Measurements from ENCODE around the gene TANC1.

GRCh38 chr2:159076241-159076640 lies 107.8 kb downstream of the TANC1 start:
- TF ChIP-seq TAF1 (IDR thresholded peaks at IDR 0.05; ENCODE audit: low read depth) (no peak), EZH2 (IDR thresholded peaks at IDR 0.05; ENCODE audit: borderline replicate concordance, insufficient read depth, low read length, poor library complexity, severe bottlenecking) (no peak), CTCF (IDR thresholded peaks at IDR 0.05; ENCODE audit: poor library complexity, severe bottlenecking) (no peak), SMC3 (conservative IDR thresholded peaks at IDR 0.05; ENCODE audit: poor library complexity) (no peak), POLR2AphosphoS5 (IDR thresholded peaks at IDR 0.05) (no peak)

All from neural cell (in vitro differentiated cells).